Thyroid gland (tissue), 4 donors: ENCODE data around the gene KHDC4. TPM values are rescaled to one million over a fixed set of nuclear protein-coding genes. Genes with fewer than 3 reads are reported as not detected.

ENCODE experiments used
- DNase-seq, 2 donors: peaks; one replicate each; pipeline ENCODE4 v3.0.0-alpha.2; 2019
- H3K27ac ChIP-seq, 3 donors: fragments of 200-600 bp; sonication (generic); 1 replicate in 2 of 3; 2 replicates in 1 of 3; pipeline ENCODE4 v1.5.1; 2016 to 2019; ENCODE audit warnings: mild to moderate bottlenecking in 1 of 3, moderate library complexity in 1 of 3
- H3K27me3 ChIP-seq: fragments of 200-600 bp; sonication (generic); one replicate; pipeline ENCODE4 v1.5.1; 2019
- H3K36me3 ChIP-seq, 2 donors: fragments of 200-600 bp; sonication (generic); one replicate each; pipeline ENCODE4 v1.5.1; 2016 to 2019
- H3K4me1 ChIP-seq, 2 donors: fragments of 200-600 bp; sonication (generic); one replicate each; pipeline ENCODE4 v1.5.1; 2017 to 2019
- H3K4me3 ChIP-seq, 3 donors: fragments of 200-600 bp; sonication (generic); replicated peaks in 1 of 3; 1 replicate in 2 of 3; 2 replicates in 1 of 3; pipeline ENCODE4 v1.5.1; 2016; ENCODE audit warnings: mild to moderate bottlenecking in 1 of 3
- H3K9me3 ChIP-seq: fragments of 200-600 bp; sonication (generic); one replicate; pipeline ENCODE4 v1.5.1; 2017
- CTCF ChIP-seq, 6 experiments: fragments of 200-600 bp in 3 of 6; fragments of 450-650 bp in 3 of 6; sonication (generic) in 3 of 6; IDR thresholded peaks; one replicate each; pipeline ENCODE4 v1.5.1; 2016 to 2019; ENCODE audit warnings: antibody characterized with exemption in 6 of 6, mild to moderate bottlenecking in 2 of 6, inconsistent platforms in 1 of 6, moderate library complexity in 1 of 6
- POLR2A ChIP-seq, 2 donors: fragments of 450-650 bp; IDR thresholded peaks; one replicate each; pipeline ENCODE4 v1.6.1; 2017; ENCODE audit warnings: antibody characterized with exemption in 2 of 2, mild to moderate bottlenecking in 2 of 2, moderate library complexity in 1 of 2
- WGBS, 2 donors: methylation state at CpG; one replicate each; pipeline ENCODE4 v1.1.5; 2017; 5-methylcytosine and 5-hydroxymethylcytosine counted together
- intact Hi-C: fragments of 100-400 bp; cut with DNase I; formaldehyde crosslinking; loops from one replicate; pipeline ENCODE4 v1.15.1; 2023
- total RNA-seq, 4 donors: library from RNA; depleted of rRNA; stranded (reverse); fragments of >200 nt; gene quantifications; one replicate each; pipeline ENCODE4 v1.2.3, GENCODE V29; 2016

KHDC4 gene
- total RNA-seq, 4 donors from 2014 or later, result 58.5 to 114 (median 60.6) TPM

- DNase-seq, result no peak
- Histone ChIP-seq H3K4me1 (peaks cover 0 to 9% of the 10 kb centered on the region in 2 donors), H3K36me3 (no peaks in the 10 kb centered on the region), H3K4me3 (no peak overlapping the region), H3K9me3 (no peaks in the 10 kb centered on the region), H3K27ac (no peak overlapping the region), H3K27me3 (no peaks in the 10 kb centered on the region)
- intact Hi-C loops, result no loop called here
- no peak for TF ChIP-seq POLR2A (IDR thresholded peaks at IDR 0.05)
- TF ChIP-seq CTCF (IDR thresholded peaks at IDR 0.05), result no peak
- WGBS, 2 donors, result 77 to 79% methylated on average over 2 of the region's 2 CpGs
These were observed 44.6 kb downstream of the KHDC4 start for GRCh38 chr1:155889566-155889965.

- TF ChIP-seq CTCF (IDR thresholded peaks at IDR 0.05), result no peak
- TF ChIP-seq POLR2A (IDR thresholded peaks at IDR 0.05), result no peak
- Histone ChIP-seq H3K27ac (no peak overlapping the region), H3K27me3 (no peaks in the 10 kb centered on the region), H3K4me3 (no peak overlapping the region), H3K36me3 (no peaks in the 10 kb centered on the region), H3K9me3 (no peaks in the 10 kb centered on the region), H3K4me1 (peaks cover 0 to 9% of the 10 kb centered on the region in 2 donors)
- intact Hi-C loops, result no loop called here
- DNase-seq, result no peak
- WGBS, 2 donors, result 98% methylated on average over 5 of the region's 5 CpGs
These were observed 45.7 kb downstream of the KHDC4 start for GRCh38 chr1:155888481-155888880.

GRCh38 chr1:155884982-155885381, 49.2 kb downstream of the KHDC4 start:
- DNase-seq, result no peak
- Histone ChIP-seq H3K4me3 (no peak overlapping the region), H3K27ac (no peak overlapping the region), H3K9me3 (no peaks in the 10 kb centered on the region), H3K4me1 (no peaks in the 10 kb centered on the region), H3K36me3 (no peaks in the 10 kb centered on the region), H3K27me3 (no peaks in the 10 kb centered on the region)
- TF ChIP-seq CTCF (IDR thresholded peaks at IDR 0.05), result no peak
- intact Hi-C loops, result no loop called here

- DNase-seq, result no peak
- no peaks in the 10 kb centered on the region for H3K27me3 ChIP-seq
- no peak overlapping the region for H3K4me3 ChIP-seq
- TF ChIP-seq POLR2A (IDR thresholded peaks at IDR 0.05) (no peak), CTCF (IDR thresholded peaks at IDR 0.05) (no peak)
- no peaks in the 10 kb centered on the region for H3K36me3 ChIP-seq
- intact Hi-C loops, result no loop called here
- H3K27ac ChIP-seq, result no peak overlapping the region
- H3K4me1 ChIP-seq, result no peaks in the 10 kb centered on the region
- 71 to 74% methylated on average over 9 of the region's 9 CpGs for WGBS, 2 donors
- no peaks in the 10 kb centered on the region for H3K9me3 ChIP-seq
These were observed 49.9 kb downstream of the KHDC4 start for GRCh38 chr1:155884031-155884960.

GRCh38 chr1:155882766-155883165, 51.4 kb downstream of the KHDC4 start:
- no peak overlapping the region for H3K4me3 ChIP-seq
- no peak overlapping the region for H3K27ac ChIP-seq
- no peaks in the 10 kb centered on the region for H3K36me3 ChIP-seq
- 65 to 77% methylated on average over 2 of the region's 2 CpGs for WGBS, 2 donors
- no peaks in the 10 kb centered on the region for H3K4me1 ChIP-seq
- TF ChIP-seq CTCF (IDR thresholded peaks at IDR 0.05) (no peak), POLR2A (IDR thresholded peaks at IDR 0.05) (no peak)
- no peaks in the 10 kb centered on the region for H3K9me3 ChIP-seq
- DNase-seq, result no peak
- H3K27me3 ChIP-seq, result no peaks in the 10 kb centered on the region
- intact Hi-C loops, result no loop called here
